ENCODE measurements around the gene BHLHA9. TPM values are rescaled to one million over a fixed set of nuclear protein-coding genes. Genes with fewer than 3 reads are reported as not detected.
A peak's percentile ranks its signal among the peaks of the same experiment; 100 is the strongest.

The BHLHA9 gene
- total RNA-seq, 2 donors from 2014 or later, result not detected

- peaks cover 0 to 5% of the 10 kb centered on the region in 2 donors for H3K36me3 Mint-ChIP-seq
- ATAC-seq, result peak in 1 of 2 donors; percentile 24
- H3K9me3 Mint-ChIP-seq, result no peaks in the 10 kb centered on the region
- no peak for DNase-seq (ENCODE audit: low spot score in 2 of 2)
- H3K27ac Mint-ChIP-seq, result no peak overlapping the region
Observed at GRCh38 chr17:1312261-1312870, 42.1 kb downstream of the BHLHA9 start.

GRCh38 chr17:1313270-1314005 is 43.2 kb downstream of the BHLHA9 start:
- DNase-seq (ENCODE audit: low spot score in 2 of 2) (no peak), ATAC-seq (no peak)
- Mint-ChIP-seq H3K36me3 (no peaks in the 10 kb centered on the region), H3K27ac (no peak overlapping the region), H3K9me3 (no peaks in the 10 kb centered on the region)

DNA sequence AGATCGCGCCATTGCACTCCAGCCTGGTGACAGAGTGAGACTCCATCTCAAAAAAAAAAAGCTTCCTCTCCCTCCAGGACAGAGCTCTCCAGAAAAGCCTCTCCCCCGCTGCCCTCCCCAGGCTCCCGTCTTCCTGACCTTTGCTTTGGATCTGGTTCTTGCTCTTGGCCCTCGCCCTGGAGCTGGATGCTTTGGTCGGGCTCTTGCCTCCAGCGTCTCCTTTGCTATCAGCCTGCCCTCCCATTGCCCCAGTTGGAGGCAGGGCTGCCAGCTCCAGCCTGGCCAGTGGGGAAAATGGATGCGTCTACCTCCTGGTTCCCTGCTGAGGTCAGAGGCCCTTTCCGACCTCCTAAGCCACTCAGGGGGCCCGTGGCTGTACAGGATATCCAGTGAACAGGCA is 45.2 kb downstream of the BHLHA9 start:
- no peak overlapping the region for H3K27ac Mint-ChIP-seq
- H3K9me3 Mint-ChIP-seq, result no peaks in the 10 kb centered on the region
- ATAC-seq (no peak), DNase-seq (ENCODE audit: low spot score in 2 of 2) (no peak)
- no peaks in the 10 kb centered on the region for H3K36me3 Mint-ChIP-seq

- ATAC-seq (no peak), DNase-seq (ENCODE audit: low spot score in 2 of 2) (no peak)
- no peaks in the 10 kb centered on the region for H3K9me3 Mint-ChIP-seq
- H3K36me3 Mint-ChIP-seq, result no peaks in the 10 kb centered on the region
- H3K27ac Mint-ChIP-seq, result no peak overlapping the region
Observed at GRCh38 chr17:1315891-1316403, 45.7 kb downstream of the BHLHA9 start.

Other genes with a start within 250 kb of the BHLHA9 start
- gene ABR, start 90.5 kb upstream of the BHLHA9 start, total RNA-seq, result 10 to 100 TPM; 36.0 to 45.8 TPM
- under 1 TPM in 1 of 2 donors, not detected in 1; 0.08 TPM for gene TRARG1, start 9.2 kb downstream of the BHLHA9 start, total RNA-seq
- gene YWHAE, start 129.8 kb downstream of the BHLHA9 start, total RNA-seq, result 100 to 1,000 TPM; 301 to 497 TPM
- 10 to 100 TPM; 12.5 to 17.7 TPM for gene CRK, start 185.8 kb downstream of the BHLHA9 start, total RNA-seq
- gene MYO1C, start 222.2 kb downstream of the BHLHA9 start, total RNA-seq, result 10 to 100 TPM; 10.6 to 32.2 TPM
- 10 to 100 TPM; 20.7 to 35.1 TPM for gene INPP5K, start 246.2 kb downstream of the BHLHA9 start, total RNA-seq

Measured in activated naive CD4-positive, alpha-beta T cell treated with anti-CD3 and anti-CD28 coated beads, Interleukin-2, amount 50 U/mL, for 72 hours (primary cell).